ENCODE results near the gene SIGLEC10.
A peak's percentile ranks its signal among the peaks of the same experiment; 100 is the strongest.
"Not testable (repeated sequence)": the region's sequence is repeated elsewhere in the genome, so short reads cannot be mapped to it uniquely, and the experiment has no call there.

SIGLEC10 gene, protein sequence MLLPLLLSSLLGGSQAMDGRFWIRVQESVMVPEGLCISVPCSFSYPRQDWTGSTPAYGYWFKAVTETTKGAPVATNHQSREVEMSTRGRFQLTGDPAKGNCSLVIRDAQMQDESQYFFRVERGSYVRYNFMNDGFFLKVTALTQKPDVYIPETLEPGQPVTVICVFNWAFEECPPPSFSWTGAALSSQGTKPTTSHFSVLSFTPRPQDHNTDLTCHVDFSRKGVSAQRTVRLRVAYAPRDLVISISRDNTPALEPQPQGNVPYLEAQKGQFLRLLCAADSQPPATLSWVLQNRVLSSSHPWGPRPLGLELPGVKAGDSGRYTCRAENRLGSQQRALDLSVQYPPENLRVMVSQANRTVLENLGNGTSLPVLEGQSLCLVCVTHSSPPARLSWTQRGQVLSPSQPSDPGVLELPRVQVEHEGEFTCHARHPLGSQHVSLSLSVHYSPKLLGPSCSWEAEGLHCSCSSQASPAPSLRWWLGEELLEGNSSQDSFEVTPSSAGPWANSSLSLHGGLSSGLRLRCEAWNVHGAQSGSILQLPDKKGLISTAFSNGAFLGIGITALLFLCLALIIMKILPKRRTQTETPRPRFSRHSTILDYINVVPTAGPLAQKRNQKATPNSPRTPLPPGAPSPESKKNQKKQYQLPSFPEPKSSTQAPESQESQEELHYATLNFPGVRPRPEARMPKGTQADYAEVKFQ
- 0 to 0.06 reads per million in 2 experiments for total RNA-seq

DNA sequence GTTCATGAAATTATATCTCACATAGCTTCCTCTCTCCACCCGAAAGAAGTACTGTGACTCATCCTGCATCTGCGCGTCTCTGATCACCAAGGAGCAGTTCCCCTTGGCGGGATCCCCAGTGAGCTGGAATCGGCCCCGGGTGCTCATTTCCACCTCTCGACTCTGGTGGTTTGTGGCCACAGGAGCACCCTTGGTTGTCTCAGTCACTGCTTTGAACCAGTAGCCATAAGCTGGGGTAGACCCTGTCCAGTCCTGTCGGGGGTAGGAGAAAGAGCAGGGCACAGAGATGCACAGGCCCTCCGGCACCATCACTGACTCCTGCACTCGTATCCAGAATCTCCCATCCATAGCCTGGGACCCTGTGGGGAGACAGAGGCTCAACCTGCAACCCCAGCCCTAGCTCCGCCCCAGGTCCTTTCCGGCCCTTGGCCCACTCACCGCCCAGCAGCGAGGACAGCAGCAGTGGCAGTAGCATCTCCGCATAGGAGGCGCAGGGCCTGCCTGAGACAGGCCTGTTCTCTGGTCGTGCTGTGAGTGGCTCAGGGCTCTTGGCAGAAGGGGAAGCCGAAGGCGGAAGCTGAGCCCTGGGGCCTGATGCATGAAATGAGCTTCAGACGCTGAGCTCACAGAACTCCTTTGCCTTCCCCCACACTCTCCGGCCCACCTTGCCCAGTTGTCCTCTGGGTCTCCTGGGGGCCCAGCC, at the start of gene SIGLEC10:
Gene SIGLEC10 (minus strand): TSS at position 536 of the 703 bp plus-strand sequence. CDS start 61 bp downstream, at position 475.
- no peak for DNase-seq (ENCODE audit: low read depth)

DNA sequence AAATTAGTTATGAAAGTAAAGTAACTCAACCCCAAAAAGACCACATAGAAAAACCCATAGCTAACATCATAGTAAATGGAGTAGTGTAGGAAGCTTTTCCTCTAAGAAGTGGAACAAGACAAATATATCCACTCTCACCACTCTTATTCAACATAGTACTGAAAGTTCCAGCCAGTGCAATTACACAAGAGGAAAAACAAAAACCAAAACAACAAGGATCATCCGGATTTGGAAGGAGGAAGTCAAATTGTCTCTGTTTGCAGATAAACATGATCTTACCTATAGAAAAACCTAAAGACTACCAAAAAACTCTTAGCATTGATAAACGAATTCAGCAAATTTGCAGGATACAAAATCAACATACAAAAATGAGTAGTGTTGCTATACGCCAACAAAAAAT, 49.3 kb upstream of the SIGLEC10 start:
- no peak for DNase-seq (ENCODE audit: low read depth)

DNA sequence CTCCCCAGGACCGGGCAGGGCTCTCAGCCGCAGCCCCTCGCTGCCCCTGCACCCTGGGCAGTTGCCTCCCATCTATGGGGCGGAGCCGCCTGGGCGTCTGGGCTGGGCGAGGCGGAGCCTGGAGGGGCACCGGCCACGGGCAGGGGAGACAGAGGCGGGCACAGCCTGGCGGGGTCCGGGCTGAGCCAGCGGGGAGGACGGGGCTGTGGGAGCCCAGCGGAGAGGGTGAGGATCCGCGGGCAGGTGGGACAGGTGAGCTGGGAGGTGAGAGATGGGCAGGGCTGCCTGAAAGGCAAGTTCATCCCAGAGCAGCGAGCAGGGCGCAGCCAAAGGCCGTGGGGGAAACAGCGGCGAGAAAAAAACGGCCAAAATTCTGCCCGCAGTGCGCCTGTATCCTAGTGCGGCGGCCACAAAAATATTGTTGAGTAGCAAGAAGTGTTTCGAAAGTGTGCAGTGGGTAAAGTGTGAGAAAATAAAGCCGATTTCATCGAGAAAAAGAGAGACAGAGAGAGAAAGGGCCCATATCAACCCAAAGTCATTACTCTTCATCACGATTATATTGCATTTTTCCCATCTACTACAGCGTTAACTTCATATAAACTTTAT, 46.6 kb upstream of the SIGLEC10 start:
- DNase-seq (ENCODE audit: low read depth): not testable (repeated sequence)

DNA sequence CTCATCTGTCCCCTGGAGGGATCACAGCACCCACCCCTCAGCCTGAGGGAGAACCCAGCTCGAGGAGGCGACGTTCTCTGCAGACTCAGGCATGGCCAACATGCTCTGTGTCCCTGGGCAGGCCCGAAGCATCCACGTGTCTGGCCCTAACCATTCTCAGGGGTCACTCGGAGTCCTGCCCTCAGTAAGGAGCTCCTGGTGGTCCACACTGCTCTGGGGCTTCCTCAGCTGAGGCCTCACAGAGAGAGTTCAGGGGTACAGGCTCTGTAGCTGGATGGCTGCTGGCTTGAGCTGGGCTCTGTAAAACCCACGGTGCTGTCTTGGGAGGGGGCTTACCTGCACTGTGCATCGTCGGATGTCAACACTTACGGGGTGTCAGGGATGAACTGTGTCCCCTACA, 45.2 kb upstream of the SIGLEC10 start:
- no peak for DNase-seq (ENCODE audit: low read depth)

DNA sequence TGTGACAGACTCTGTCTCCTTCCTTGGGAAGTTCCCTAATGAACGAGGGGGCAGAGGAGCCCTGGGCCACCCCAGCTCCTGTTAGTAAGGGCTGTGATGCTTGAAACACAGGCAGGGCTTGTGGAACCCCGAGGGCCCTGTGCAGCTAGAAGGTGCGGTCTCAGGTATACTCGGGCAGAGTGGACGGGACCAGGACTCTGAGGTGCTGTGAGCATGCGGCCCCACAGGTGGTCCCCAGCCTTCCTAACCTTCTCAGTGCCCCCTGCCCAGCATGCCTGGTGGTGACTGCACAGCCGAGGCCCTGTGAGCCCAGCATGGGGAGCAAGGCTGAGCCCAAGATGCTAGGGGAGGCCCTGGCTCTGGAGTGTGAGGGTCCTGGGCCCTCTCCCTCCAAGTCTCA, 44.8 kb upstream of the SIGLEC10 start:
- DNase-seq (ENCODE audit: low read depth): no peak

DNA sequence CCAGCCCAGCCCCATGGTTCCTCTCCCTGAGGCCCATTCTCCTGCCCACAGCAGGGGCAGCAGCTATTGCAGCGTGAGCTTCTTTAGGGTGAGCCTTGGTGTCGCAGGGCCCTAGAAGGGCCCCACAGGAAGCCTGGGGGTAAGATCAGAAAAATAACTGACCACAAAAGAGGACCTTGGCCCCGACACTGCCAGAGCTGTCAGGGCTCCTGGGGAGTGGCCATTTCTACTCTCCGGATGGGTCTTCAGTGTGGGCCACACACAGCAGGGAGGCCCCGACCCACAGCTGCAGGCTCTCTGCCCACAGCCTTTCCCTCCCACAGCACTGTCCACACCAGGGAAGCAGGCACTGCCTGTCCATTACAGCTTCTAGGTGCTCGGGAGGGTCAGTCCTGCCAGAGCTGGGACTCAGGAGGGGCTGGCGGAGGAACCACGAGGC, 44.3 kb upstream of the SIGLEC10 start:
- DNase-seq (ENCODE audit: low read depth): no peak

DNA sequence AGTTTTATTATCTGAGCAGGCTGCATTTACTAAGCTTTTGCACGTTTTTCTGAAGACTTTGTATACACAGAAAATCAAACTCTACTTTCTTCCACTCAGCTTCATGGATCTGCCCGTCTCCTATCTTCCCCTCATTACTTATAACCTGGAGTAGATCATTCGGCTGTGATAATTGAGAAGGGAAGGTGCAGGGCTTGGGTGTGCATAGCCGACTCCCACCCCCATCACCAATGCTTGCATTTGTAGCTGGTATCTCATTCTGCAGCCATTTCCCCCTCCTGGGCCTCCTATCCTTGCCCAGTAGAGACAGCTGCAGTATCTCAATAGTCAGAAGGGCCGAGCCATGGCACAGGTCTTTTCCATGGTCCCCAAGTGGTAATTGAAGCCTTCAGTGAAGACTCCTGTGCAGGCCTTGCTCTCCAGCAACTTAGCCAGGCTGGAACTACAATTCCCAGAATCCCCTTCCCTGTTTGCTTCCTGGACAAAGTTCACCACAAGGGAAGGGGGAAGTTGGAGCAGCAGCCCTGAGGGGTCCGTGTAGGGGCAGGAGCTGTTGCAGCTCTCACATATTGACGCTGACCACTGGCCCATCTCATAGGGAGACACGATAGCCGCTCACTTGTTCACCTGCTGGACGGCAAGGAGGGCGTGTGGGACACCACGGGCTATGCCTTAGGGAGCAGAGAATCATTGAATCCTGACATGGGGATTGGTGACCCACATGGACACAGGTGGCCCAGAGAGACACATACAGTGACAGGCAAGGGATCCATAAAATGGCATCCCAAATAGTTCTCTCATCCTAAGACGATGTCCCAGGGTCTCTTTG, 42.9 kb upstream of the SIGLEC10 start:
- no peak for DNase-seq (ENCODE audit: low read depth)

DNA sequence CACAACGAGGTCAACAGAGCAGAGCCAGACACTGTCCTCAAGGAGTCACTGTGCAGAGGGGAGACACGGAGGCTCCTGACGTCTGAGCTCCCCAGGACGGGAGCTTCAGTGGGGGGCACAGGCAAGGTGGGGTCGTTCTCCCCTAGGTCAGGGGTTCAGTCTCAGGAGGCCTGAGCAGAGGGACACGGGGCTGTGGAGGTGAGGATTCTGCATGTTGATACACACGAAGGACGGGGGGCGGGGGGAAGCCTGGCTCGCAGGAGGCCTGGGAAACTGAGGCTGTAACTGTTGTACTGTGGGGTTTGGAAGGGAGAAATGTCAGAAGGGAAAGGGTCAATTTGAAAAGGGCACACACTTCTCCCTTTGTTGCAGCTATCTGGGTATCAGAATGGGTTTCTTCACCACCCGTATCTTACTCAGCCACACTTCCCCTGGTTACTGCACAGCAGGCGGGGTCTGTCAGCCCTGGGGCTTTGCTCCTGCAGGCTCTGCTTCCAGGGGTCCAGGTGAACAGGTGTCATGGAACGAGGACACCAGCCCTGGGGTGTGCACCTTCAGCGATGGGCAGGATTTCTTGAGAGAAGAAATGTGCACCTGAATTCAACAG, 41.6 kb upstream of the SIGLEC10 start:
- no peak for DNase-seq (ENCODE audit: low read depth)

DNA sequence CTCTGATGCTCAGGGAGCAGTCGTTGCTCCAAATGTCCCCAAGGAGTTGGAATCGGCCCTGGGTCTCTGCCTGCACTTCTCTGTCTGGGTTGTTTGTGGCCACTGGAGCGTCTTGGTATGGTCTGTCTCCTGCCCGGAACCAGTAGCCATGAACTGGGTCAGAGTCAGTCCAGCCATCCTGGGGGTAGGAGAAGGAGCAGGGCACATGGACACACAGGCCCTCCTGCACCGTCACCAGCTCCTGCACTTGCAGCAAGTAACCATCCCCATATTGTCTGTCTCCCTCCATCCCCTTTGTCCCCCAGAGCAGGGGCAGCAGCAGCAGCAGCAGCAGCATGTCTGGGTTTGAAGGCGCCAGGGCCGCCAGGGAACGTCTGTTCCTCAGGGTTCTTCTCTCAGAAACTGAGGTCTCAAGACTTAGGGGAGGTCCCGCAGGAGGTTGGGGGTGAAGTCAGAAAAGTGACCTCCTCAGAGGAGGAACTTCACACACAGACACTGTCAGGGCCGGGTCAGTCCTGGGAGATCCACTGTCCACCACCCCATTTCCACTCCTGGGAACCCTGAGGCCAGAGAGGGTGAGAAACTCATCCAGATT, 40.7 kb upstream of the SIGLEC10 start, which contains the start of gene SIGLEC8:
Gene SIGLEC8 (minus strand): TSS at position 404 of the 595 bp plus-strand sequence. CDS start 67 bp downstream, at position 337.
- no peak for DNase-seq (ENCODE audit: low read depth)

DNA sequence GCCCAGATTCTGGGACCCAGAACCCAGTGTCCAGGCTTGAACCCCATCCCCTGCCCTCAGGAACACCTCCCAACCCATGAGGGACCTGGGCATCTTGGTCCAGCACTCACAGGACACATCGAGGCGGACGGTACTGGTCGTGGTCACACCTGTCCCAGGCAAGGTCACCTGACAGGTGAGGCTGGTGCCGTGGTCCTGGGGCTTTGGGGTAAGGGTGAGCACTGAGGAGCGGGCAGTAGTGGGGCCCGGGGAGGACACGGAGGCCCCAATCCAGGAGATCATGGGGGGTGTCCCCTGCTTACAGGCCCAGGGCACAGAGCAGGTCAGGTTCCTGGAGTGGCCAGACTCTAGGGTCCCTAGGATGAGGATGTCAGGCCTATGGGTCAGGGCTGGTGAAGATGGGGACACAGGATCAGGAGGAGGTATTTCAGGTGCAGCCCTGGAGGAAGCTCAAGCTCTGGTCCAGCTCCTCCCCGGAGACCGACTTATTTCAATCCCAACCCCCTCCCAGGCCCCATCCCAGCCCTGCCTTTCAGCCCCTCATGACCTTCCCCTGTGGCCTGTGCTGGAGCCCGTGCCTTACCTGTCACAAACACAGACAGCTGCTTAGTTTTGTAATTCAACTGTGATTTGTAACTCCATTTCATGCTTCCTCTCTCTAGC, 40.0 kb upstream of the SIGLEC10 start:
- DNase-seq (ENCODE audit: low read depth): no peak

DNA sequence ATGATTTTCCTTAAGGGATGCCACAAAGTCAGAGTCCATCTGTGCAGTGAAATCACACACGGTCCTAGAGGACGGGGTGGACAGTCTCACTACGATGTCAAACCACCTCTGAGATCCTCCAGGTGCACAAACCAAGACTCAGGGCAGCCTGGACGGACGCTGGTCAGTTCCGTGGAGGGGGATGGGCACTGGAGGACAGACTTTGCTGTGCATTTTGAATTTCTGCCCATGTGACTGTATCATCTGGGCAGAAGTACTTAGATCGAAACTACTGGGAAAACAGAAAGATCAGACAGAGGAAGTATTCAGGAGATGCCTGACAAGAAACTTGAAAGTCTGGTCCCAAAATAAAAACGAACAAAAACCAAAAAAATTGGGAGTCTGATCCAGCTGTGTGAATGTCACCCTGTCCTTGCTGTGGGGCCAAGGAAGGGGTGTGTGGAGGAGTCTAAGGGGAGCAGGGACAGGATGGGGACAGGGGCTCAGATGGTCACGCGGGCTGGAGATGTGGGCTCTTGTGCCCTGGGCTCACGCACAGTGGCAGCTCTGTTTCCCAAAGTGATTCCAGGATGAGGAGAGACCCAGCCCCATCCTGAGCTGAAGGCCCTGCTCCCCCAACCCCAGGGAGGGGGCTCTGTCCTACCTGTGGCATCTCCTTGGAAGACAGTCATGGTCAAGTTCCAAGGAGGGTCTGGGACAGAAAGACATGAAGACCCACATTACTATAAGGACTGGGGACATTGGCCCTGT, 39.3 kb upstream of the SIGLEC10 start:
- DNase-seq (ENCODE audit: low read depth): no peak

DNA sequence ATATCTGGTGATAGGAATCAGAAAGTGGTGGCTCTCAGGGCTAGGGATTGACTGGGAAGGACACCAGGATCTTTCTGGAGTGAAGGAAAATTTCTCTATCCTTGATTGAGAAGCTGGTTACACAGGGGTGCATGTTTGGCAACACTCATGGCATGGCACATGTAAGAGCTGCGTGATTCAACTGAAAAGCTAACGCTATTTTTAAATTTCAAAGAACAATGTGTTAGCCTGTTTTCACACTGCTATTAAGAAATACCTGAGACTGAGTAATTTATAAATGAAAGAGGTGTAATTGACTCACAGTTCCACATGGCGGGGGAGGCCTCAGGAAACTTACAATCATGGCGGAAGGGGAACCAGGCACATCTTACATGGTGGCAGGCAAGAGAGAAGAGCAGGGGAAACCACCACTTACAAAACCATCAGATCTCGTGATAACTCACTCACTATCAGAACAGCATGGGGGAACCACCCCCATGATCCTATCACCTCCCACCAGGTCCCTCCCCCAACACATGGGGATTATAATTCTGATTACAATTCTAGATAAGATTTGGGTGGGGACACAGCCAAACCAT, 33.4 kb upstream of the SIGLEC10 start:
- no peak for DNase-seq (ENCODE audit: low read depth)

DNA sequence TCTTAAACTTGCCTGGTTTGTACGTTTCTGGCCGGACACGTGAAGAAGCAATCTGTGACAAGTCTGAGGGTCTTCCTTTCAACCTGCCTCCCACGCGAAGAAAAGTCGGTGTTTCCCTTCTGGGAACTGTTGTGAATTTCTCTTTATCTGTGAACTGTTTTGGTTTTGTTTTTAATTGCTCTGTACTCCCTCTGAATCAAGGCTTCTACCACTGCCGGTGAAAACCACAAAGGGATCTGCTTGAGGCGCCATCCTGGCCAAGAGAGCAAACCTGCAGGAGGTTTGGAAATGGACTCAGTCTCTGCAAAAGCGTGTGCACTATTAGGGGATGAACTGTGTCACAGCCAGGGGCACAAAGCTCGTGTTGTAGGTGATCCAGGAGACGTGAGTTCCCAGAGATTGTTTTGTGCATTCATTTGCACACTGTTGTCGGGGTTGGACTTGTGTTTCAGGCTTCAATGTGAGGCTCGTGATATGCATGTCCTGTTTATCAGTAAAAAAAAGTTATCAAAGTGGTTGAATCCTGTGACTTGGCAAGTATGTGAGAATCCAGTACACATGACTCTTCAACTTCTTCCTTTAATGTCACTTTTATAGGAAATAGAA, 31.1 kb upstream of the SIGLEC10 start:
- DNase-seq (ENCODE audit: low read depth): no peak

DNA sequence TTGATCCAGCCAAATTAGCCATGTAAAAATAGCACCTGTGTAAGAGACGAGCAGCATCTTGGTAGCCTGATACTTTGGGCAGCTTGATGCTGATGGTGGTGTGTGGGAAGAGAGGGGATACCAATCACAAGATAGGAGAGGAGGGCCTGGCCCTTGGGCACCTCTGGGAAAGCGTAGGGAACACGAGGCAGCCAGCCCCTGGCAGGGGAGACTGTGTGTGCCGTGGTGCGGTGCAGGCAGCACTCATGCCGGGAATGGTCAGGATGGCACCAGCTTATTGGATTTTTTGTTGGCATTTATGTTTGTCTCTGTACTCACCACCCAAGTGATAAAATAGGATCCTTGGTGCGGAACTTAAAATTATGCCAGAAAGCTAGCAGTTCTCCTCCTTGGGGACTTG, 30.6 kb upstream of the SIGLEC10 start:
- no peak for DNase-seq (ENCODE audit: low read depth)

DNA sequence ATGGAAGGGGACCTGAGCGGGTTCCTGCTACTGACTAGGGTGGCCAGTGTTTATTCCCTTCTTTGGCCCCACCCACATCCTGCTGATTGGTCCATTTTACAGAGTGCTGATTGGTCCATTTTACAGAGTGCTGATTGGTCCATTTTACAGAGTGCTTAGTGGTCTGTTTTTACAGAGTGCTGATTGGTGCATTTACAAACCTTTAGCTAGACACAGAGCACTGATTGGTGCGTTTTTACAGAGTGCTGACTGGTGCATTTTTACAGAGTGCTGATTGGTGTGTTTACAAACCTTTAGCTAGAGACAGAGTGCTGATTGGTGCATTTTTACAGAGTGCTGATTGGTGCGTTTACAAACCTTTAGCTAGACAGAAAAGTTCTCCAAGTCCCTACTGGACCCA, 30.1 kb upstream of the SIGLEC10 start:
- not testable (repeated sequence) for DNase-seq (ENCODE audit: low read depth)

DNA sequence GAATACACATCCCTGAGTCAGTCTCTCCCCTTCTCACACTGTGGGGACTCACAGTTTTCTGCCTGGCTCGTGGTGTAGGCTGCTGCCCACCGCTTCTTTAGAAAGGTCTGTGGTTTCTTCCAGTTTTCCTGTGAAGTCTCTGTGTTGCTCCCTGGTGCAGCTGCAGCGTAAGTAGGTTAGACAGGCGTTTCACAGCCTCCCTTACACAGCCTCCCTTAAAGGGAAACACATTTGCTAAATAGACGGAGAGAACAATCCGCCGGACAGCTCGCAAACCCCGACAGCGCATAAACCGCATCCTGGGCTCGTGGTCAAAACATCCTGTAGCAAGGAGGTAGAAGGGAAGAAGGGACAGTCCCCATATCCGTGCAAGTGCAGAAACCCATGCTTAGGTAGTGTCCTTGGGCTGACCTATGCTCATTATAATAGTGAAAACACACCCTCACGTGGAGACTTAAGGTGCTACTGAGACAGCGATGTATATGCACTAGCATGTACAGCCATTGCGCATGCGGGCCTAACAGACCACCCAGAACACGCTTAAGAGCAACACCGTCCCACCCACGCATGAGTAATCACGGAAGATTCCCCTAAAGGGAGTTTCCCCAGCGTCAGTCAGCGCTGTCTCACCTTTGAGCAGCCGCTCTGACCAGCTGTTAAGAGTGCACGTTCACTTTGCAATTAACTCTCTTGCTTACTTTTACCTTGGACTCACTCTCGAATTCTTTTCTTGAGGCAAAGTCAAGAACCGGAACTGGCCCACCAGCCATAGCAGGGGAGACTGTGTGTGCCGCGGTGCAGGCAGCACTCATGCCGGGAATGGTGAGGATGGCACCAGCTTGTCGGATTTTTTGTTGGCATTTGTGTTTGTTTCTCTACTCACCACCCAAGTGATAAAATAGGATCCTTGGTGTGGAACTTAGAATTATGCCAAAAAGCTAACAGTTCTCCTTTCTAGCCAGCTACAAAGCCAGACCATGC, 24.3 kb upstream of the SIGLEC10 start:
- DNase-seq (ENCODE audit: low read depth): peak; percentile 43

DNA sequence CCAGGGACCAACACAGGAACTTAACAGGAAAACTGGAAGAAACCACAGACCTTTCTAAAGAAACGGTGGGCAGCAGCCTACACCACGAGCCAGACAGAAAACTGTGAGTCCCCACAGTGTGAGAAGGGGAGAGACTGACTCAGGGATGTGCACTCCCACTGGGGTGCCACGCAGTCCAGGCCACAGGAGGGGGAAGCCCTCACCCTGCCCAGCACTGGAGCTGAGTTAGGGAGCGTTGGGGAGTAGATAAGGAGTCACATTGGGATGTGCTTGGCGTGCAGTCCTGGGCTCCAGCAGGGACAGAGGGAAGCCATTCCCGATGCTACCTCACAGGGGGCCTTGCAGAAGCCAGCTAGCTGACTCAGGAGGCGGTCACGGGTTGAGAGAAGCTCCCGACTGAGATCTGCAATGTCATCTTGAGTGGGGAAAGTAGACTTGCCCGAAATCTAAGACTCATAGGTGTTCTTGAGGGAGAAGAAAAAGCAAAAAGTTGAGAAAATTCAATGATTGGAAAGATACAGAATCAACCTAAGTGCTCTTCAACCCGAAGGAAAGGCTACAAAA, 23.5 kb upstream of the SIGLEC10 start:
- DNase-seq (ENCODE audit: low read depth): no peak

Data from T follicular helper cell (primary cell).